Cardiac muscle cell (in vitro differentiated cells and primary cell): ENCODE measurements around the gene TMEM271. TPM values are rescaled to one million over a fixed set of nuclear protein-coding genes. Genes with fewer than 3 reads are reported as not detected.
A peak's percentile ranks its signal among the peaks of the same experiment; 100 is the strongest.

Source experiments
- DNase-seq, 2 donors: peaks; one replicate each; pipeline versions ENCODE4 v3.0.0 to v3.0.0-alpha.2; 2010 to 2017; ENCODE audit warnings: low read depth in 1 of 2, low spot score in 1 of 2
- H3K27ac ChIP-seq: fragments of 200-600 bp; sonication (generic); 2 replicates; pipeline ENCODE4 v1.5.1; 2016
- H3K27me3 ChIP-seq: fragments of 200-600 bp; sonication (generic); 2 replicates; pipeline ENCODE4 v1.6.0; 2016; ENCODE audit warnings: control low read depth
- H3K36me3 ChIP-seq: fragments of 200-600 bp; sonication (generic); 2 replicates; pipeline ENCODE4 v1.5.1; 2016; ENCODE audit warnings: control low read depth
- H3K4me1 ChIP-seq: fragments of 200-600 bp; sonication (generic); 2 replicates; pipeline ENCODE4 v1.8.1; 2017; ENCODE audit warnings: low read depth, mild to moderate bottlenecking, mixed run types
- H3K4me3 ChIP-seq: fragments of 200-600 bp; sonication (generic); 2 replicates; pipeline ENCODE4 v1.5.1; 2016; ENCODE audit warnings: mild to moderate bottlenecking
- H3K9me3 ChIP-seq: fragments of 200-600 bp; sonication (generic); 2 replicates; pipeline ENCODE4 v1.5.1; 2017; ENCODE audit warnings: low read depth, mild to moderate bottlenecking, control low read depth
- polyA plus RNA-seq: library from polyadenylated mRNA; unstranded; fragments of >200 nt; fragmentation: Nextera tagmentation; extraction: Ambion mirVana; gene quantifications from 2 replicates; pipeline ENCODE4 v1.2.1, GENCODE V29; 2016
- total RNA-seq: library from RNA; depleted of rRNA; stranded (reverse); fragments of >200 nt; gene quantifications from 2 replicates; pipeline ENCODE4 v1.2.3, GENCODE V29; 2016
- TF ChIP-seq, protein P1 (sequence below): IDR thresholded peaks from 2 replicates; pipeline ENCODE4 v1.5.1; 2012; ENCODE audit warnings: low read depth, mild to moderate bottlenecking, low read length

TMEM271 gene
- total and polyA plus RNA-seq, 2 experiments from 2014 or later: not detected

GRCh38 chr4:622996-623913 is 47.2 kb upstream of the TMEM271 start:
- Histone ChIP-seq H3K9me3 (no peaks in the 10 kb centered on the region), H3K4me1 (no peaks in the 10 kb centered on the region), H3K4me3 (no peak overlapping the region), H3K36me3 (no peaks in the 10 kb centered on the region), H3K27me3 (peaks cover 8% of the 10 kb centered on the region), H3K27ac (no peak overlapping the region)
- TF ChIP-seq, protein P1, sequence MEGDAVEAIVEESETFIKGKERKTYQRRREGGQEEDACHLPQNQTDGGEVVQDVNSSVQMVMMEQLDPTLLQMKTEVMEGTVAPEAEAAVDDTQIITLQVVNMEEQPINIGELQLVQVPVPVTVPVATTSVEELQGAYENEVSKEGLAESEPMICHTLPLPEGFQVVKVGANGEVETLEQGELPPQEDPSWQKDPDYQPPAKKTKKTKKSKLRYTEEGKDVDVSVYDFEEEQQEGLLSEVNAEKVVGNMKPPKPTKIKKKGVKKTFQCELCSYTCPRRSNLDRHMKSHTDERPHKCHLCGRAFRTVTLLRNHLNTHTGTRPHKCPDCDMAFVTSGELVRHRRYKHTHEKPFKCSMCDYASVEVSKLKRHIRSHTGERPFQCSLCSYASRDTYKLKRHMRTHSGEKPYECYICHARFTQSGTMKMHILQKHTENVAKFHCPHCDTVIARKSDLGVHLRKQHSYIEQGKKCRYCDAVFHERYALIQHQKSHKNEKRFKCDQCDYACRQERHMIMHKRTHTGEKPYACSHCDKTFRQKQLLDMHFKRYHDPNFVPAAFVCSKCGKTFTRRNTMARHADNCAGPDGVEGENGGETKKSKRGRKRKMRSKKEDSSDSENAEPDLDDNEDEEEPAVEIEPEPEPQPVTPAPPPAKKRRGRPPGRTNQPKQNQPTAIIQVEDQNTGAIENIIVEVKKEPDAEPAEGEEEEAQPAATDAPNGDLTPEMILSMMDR: no peak
- DNase-seq: no peak

DNA sequence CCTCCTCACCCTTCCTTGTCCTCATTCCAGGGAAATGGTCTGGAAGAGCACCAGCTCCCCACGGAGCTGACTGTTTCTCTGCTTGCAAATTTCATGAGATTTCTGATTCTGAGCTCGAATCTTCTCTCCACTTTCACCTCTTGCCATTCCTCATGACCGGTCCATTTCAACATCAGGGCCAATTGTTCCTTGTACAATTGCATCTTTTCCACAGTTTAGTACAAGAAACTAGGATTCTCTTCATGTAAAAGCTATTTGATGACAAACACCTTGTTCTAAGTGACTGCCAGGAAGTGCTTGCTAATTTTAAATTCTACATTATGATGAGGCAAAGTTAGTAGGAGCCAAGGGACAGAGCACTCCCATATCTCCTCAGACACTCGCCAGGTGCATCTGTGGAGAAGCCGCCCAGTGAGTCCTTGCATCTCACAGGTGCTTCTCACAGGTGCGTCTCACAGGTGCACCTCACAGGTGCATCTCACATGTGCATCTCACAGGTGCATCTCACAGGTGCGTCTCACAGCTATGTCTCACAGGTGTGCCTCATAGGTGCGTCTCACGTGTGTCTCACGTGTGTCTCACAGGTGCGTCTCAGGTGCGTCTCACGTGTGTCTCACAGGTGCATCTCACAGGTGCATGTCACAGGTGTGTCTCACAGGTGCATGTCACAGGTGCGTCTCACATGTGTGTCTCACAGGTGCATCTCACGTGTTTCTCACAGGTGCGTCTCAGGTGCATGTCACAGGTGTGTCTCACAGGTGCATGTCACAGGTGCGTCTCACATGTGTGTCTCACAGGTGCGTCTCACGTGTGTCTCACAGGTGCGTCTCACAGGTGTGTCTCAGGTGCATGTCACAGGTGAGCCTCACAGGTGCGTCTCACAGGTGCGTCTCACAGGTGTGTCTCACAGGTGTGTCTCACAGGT is 46.2 kb upstream of the TMEM271 start:
- H3K27ac ChIP-seq: no peak overlapping the region
- H3K4me3 ChIP-seq: no peak overlapping the region
- no peaks in the 10 kb centered on the region for H3K4me1 ChIP-seq
- TF ChIP-seq, protein P1: no peak
- peaks cover 8% of the 10 kb centered on the region for H3K27me3 ChIP-seq
- no peaks in the 10 kb centered on the region for H3K36me3 ChIP-seq
- H3K9me3 ChIP-seq: no peaks in the 10 kb centered on the region
- peak in 1 of 2 donors; percentile 7 for DNase-seq

DNA sequence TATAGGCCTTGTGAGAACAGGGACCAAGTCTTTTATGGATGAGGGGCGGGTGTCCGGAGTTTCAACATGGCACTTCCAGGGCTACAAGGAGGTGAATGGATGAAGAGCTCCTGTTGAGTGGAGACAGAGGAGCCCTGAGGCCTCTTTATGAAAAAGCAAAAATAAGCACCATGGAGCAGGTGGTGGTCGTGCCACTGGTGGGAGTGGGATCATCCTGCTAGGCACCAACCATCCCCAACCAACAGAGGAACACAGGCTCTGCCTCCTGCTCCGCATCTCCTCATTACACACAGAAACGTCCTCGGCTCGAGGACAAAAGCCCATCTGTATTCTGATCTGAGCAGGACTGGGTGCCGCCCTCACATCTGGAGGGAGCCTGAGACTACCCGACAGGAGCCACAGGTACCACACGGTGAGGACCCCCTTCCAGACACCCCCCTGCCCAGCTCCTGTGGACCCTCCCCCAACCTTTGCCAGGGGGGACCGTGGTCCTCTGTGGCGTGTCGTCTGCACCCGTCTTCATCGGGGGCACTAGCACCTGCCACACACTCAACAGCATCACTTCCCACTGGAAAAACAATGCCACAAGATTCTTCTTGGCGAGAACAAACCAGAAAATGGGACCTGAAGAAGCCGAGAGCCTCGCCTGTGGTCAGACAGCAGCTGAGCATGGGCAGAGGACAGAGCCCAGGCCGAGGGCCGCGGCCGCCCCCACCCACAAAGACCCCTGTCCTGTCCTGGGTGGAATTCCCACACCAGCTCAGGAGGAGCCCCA is 45.4 kb upstream of the TMEM271 start:
- H3K36me3 ChIP-seq: no peaks in the 10 kb centered on the region
- peaks cover 8% of the 10 kb centered on the region for H3K27me3 ChIP-seq
- DNase-seq: no peak
- no peaks in the 10 kb centered on the region for H3K9me3 ChIP-seq
- H3K4me3 ChIP-seq: no peak overlapping the region
- H3K4me1 ChIP-seq: no peaks in the 10 kb centered on the region
- TF ChIP-seq, protein P1: no peak
- no peak overlapping the region for H3K27ac ChIP-seq

DNA sequence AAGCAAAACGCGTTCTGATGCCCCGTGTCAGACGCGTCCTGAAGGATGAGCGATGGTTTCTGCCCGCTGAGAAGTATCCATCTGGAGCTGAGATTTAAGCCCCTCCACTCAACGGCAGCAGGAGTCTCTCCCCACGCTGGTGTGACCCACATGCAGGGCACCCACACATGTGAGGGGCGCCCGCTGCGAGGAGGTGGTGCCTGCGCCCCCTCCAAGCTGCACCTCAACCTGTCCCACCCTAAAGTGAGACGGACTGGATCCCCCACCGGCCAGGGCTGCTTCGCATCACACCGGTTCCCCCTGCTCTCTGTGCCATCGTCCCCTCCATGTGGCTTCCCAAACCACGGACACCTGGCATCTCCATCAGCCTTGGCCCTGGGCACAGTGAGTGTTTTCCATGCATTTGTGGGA is 44.8 kb upstream of the TMEM271 start:
- TF ChIP-seq, protein P1: no peak
- peaks cover 8% of the 10 kb centered on the region for H3K27me3 ChIP-seq
- H3K27ac ChIP-seq: no peak overlapping the region
- H3K9me3 ChIP-seq: no peaks in the 10 kb centered on the region
- H3K4me3 ChIP-seq: no peak overlapping the region
- no peaks in the 10 kb centered on the region for H3K36me3 ChIP-seq
- H3K4me1 ChIP-seq: no peaks in the 10 kb centered on the region
- DNase-seq: no peak

DNA sequence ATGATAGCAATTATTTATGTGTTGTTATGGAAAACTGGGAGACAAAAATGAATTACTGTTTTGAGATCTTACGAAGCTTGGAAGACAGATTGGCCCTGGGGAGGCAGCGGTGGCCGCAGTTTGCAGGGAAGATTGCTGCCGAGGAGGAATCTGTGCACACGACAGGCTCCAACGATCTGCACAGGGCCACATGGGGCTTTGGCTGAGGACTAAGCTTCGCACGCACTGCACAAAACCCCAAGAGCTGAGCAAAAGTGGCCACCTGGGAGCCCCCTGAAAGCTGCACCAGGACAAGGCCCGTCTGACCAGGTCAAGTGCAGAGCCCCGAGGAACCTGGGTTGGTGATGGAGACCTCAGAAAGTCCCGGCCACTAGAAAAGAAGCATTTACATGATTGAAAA is 44.1 kb upstream of the TMEM271 start:
- no peak for DNase-seq
- no peaks in the 10 kb centered on the region for H3K4me1 ChIP-seq
- no peak overlapping the region for H3K27ac ChIP-seq
- TF ChIP-seq, protein P1: no peak
- peaks cover 8% of the 10 kb centered on the region for H3K27me3 ChIP-seq
- H3K4me3 ChIP-seq: no peak overlapping the region
- H3K36me3 ChIP-seq: no peaks in the 10 kb centered on the region
- no peaks in the 10 kb centered on the region for H3K9me3 ChIP-seq
